Epithelial cell of esophagus (primary cell): ENCODE results near the gene FOS.
"Not testable (repeated sequence)": the region's sequence is repeated elsewhere in the genome, so short reads cannot be mapped to it uniquely, and the experiment has no call there.

Source experiments
- DNase-seq: peaks from one replicate; pipeline ENCODE4 v3.0.0; 2010; ENCODE audit warnings: low read depth
- H3K4me3 ChIP-seq: 2 replicates; pipeline ENCODE4 v1.5.1; 2011; ENCODE audit warnings: mild to moderate bottlenecking, low read length, control low read depth
- TF ChIP-seq, protein P1 (sequence below): IDR thresholded peaks from 2 replicates; pipeline ENCODE4 v1.5.1; 2011; ENCODE audit warnings: low read depth, mild to moderate bottlenecking, low read length, control low read depth, inconsistent platforms; ENCODE audit not compliant: insufficient read depth; ENCODE audit errors: missing control alignments

FOS gene

DNA sequence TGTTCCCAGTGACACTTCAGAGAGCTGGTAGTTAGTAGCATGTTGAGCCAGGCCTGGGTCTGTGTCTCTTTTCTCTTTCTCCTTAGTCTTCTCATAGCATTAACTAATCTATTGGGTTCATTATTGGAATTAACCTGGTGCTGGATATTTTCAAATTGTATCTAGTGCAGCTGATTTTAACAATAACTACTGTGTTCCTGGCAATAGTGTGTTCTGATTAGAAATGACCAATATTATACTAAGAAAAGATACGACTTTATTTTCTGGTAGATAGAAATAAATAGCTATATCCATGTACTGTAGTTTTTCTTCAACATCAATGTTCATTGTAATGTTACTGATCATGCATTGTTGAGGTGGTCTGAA, 3.0 kb downstream of the FOS start:
- no peak overlapping the region for H3K4me3 ChIP-seq
- TF ChIP-seq, protein P1, sequence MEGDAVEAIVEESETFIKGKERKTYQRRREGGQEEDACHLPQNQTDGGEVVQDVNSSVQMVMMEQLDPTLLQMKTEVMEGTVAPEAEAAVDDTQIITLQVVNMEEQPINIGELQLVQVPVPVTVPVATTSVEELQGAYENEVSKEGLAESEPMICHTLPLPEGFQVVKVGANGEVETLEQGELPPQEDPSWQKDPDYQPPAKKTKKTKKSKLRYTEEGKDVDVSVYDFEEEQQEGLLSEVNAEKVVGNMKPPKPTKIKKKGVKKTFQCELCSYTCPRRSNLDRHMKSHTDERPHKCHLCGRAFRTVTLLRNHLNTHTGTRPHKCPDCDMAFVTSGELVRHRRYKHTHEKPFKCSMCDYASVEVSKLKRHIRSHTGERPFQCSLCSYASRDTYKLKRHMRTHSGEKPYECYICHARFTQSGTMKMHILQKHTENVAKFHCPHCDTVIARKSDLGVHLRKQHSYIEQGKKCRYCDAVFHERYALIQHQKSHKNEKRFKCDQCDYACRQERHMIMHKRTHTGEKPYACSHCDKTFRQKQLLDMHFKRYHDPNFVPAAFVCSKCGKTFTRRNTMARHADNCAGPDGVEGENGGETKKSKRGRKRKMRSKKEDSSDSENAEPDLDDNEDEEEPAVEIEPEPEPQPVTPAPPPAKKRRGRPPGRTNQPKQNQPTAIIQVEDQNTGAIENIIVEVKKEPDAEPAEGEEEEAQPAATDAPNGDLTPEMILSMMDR: no peak
- no peak for DNase-seq

GRCh38 chr14:75282170-75282554, 3.5 kb downstream of the FOS start:
- peak; percentile 60 for DNase-seq
- TF ChIP-seq, protein P1: no peak
- no peak overlapping the region for H3K4me3 ChIP-seq

GRCh38 chr14:75282555-75283161, 4.0 kb downstream of the FOS start:
- H3K4me3 ChIP-seq: not testable (repeated sequence)
- peak; percentile 62 for DNase-seq

DNA sequence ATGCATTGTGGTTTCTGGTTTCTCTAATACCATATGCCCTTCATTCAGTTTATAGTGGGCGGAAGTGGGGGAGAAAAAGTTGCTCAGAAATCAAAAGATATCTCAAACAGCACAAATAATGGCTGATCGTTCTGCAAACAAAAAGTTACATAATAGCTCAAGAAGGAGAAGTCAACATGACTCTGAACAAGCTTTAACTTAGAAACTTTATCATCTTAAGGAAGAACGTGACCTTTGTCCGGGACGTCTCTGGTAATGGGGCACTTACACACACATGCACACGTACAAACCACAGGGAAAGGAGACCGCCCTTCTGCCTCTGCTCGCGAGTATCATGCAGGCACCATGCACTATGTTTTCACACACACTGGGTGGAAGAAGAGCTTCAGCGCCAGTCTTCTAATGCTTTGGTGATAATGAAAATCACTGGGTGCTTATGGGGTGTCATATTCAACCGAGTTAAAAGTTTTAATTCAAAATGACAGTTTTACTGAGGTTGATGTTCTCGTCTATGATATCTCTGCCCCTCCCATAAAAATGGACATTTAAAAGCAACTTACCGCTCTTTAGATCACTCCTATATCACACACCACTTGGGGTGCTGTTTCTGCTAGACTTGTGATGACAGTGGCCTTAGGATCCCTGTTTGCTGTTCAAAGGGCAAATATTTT, 4.7 kb downstream of the FOS start:
- TF ChIP-seq, protein P1: peak; percentile 17
- no peak overlapping the region for H3K4me3 ChIP-seq
- DNase-seq: peak; percentile 50

DNA sequence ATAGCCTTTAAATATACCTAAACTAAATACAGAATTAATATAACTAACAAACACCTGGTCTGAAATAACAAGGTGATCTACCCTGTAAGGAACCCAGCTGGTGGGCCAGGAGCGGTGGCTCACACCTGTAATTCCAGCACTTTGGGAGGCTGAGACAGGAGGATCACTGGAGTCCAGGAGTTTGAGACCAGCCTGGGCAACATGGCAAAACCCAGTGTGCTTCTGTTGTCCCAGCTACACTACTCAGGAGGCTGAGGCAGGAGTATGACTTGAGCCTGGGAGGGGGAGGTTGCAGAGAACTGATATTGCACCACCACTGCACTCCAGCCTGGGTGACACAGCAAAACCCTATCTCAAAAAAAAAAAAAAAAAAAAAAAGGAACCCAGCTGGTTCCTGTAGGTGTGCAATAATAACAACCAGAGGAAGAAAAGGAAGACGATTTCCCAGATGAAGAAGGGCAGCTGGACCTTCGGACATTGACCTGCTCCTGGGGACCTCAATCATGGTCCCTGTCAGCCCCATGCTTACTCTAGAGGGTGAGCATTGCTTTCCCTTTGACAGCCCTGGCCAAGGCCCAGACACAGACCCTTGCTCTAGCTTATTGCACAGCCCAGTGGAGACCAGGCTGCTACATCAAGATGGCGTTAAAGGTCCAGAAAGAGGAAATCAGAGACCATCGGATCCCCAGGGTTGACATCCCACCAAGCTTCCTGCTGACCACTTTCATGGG, 5.4 kb downstream of the FOS start:
- TF ChIP-seq, protein P1: no peak
- peak; percentile 62 for DNase-seq
- H3K4me3 ChIP-seq: no peak overlapping the region

DNA sequence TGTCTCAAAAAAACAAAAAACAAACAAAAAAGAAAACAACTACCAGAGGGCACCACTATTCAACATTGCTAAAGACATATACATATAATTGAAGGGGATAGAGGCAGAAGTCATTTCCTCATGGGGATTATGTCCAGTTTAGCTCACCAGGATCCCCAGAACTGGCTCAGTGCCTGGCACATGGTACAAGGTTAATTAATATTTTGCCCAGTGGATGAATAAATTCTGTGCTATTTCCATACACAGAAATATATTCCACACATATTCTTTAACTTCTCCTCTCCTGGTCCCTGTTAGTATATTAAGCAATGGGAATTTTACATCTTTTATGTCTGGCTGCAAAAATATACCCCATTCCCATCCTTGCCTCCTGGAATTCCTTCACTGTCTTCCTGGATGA, 6.7 kb downstream of the FOS start:
- no peak for DNase-seq
- H3K4me3 ChIP-seq: no peak overlapping the region
- TF ChIP-seq, protein P1: no peak

DNA sequence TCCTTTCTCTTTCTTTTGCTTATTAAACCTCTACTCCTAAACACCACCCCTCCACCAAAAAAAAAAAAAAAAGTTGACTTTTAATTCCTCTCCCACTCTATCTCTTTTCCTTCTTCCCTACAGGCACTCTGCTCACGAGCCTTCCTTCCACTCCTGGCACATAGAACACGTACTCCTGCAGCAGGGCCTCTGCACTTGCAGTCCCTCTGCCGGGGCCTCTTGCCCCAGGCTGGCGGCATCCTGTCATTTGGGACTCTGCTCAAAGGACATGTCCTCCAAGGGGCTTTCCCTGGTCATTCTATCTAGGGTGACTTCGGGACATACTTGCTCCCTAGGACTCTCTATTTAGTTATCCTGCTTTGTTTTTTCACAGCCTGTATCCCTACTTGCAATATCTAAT, 7.7 kb downstream of the FOS start:
- no peak for DNase-seq
- TF ChIP-seq, protein P1: no peak
- no peak overlapping the region for H3K4me3 ChIP-seq
